ENCODE data around the gene NBAS. TPM values are rescaled to one million over a fixed set of nuclear protein-coding genes. Genes with fewer than 3 reads are reported as not detected.

Gene NBAS
- total and polyA plus RNA-seq, 2 of the 13 experiments (the other 11 are each of a cell fraction or from before 2014, with no cell fraction given) = 33.6 to 58.7 TPM

DNA sequence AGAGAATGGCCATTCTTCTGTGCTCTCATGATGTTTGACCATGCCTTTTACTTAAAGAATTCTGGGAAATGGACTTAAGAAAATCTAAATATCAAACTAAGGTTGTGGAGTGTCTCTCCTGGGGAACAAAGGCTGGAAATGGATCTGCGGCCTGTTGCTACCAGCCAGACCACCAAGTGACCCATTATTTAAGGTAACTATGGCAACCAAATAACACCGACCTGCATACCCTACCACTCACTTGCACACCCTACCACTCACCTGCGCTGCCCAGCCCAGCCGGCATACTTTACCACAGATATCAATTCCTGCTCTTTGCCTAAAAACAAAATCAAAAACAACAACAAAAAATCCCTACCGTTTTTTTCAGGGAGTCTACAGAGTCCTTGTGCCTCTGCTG is 203.2 kb downstream of the NBAS start (continued):
- no peak for TF ChIP-seq MLXIP (CRISPR knock-in tag; IDR thresholded peaks at IDR 0.05; ENCODE audit: borderline replicate concordance)
- TF ChIP-seq KDM1A (CRISPR knock-in tag; IDR thresholded peaks at IDR 0.05) = no peak
- TF ChIP-seq, protein P1, sequence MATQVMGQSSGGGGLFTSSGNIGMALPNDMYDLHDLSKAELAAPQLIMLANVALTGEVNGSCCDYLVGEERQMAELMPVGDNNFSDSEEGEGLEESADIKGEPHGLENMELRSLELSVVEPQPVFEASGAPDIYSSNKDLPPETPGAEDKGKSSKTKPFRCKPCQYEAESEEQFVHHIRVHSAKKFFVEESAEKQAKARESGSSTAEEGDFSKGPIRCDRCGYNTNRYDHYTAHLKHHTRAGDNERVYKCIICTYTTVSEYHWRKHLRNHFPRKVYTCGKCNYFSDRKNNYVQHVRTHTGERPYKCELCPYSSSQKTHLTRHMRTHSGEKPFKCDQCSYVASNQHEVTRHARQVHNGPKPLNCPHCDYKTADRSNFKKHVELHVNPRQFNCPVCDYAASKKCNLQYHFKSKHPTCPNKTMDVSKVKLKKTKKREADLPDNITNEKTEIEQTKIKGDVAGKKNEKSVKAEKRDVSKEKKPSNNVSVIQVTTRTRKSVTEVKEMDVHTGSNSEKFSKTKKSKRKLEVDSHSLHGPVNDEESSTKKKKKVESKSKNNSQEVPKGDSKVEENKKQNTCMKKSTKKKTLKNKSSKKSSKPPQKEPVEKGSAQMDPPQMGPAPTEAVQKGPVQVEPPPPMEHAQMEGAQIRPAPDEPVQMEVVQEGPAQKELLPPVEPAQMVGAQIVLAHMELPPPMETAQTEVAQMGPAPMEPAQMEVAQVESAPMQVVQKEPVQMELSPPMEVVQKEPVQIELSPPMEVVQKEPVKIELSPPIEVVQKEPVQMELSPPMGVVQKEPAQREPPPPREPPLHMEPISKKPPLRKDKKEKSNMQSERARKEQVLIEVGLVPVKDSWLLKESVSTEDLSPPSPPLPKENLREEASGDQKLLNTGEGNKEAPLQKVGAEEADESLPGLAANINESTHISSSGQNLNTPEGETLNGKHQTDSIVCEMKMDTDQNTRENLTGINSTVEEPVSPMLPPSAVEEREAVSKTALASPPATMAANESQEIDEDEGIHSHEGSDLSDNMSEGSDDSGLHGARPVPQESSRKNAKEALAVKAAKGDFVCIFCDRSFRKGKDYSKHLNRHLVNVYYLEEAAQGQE (IDR thresholded peaks at IDR 0.05; ENCODE audit: borderline replicate concordance in 1 of 2, low read depth in 1 of 2, low read length in 2 of 2) = no peak
- no peak for TF ChIP-seq CREB3 (CRISPR knock-in tag; IDR thresholded peaks at IDR 0.05)
- no peak for TF ChIP-seq SMYD3 (CRISPR knock-in tag; IDR thresholded peaks at IDR 0.05)
- no peak for TF ChIP-seq ASH2L (IDR thresholded peaks at IDR 0.05; ENCODE audit: insufficient read length, low read depth, low read length)
- no peak for TF ChIP-seq ZNF777 (CRISPR knock-in tag; IDR thresholded peaks at IDR 0.05)
- TF ChIP-seq ZNF737 (CRISPR knock-in tag; IDR thresholded peaks at IDR 0.05; ENCODE audit: borderline replicate concordance) = no peak
- TF ChIP-seq ZNF879 (CRISPR knock-in tag; IDR thresholded peaks at IDR 0.05) = no peak

Data from HepG2 (cell line).